ENCODE measurements around the gene PRUNE2.

PRUNE2 gene

GRCh38 chr9:76603931-76604570 lies 301.9 kb downstream of the PRUNE2 start:
- Histone ChIP-seq H3K4me1 (no peaks in the 10 kb centered on the region), H3K4me3 (no peak overlapping the region), H3K27me3 (no peaks in the 10 kb centered on the region), H3K36me3 (no peaks in the 10 kb centered on the region), H3K27ac (no peak overlapping the region), H3K9me3 (no peaks in the 10 kb centered on the region)
- intact Hi-C loops (cut with DNase I; ENCODE audit: low total_unique reads) = no loop called here
- DNase-seq = no peak
- no peak for TF ChIP-seq CTCF (IDR thresholded peaks at IDR 0.05)

- H3K4me1 ChIP-seq = no peaks in the 10 kb centered on the region
- DNase-seq = no peak
- H3K9me3 ChIP-seq = no peaks in the 10 kb centered on the region
- H3K36me3 ChIP-seq = no peaks in the 10 kb centered on the region
- no peaks in the 10 kb centered on the region for H3K27me3 ChIP-seq
- intact Hi-C loops (cut with DNase I; ENCODE audit: low total_unique reads) = no loop called here
- H3K4me3 ChIP-seq = no peak overlapping the region
- no peak for TF ChIP-seq CTCF (IDR thresholded peaks at IDR 0.05)
- no peak overlapping the region for H3K27ac ChIP-seq
Measured at GRCh38 chr9:76603448-76603895, 302.4 kb downstream of the PRUNE2 start.

GRCh38 chr9:76602199-76602598 lies 303.7 kb downstream of the PRUNE2 start:
- Histone ChIP-seq H3K27ac (no peak overlapping the region), H3K4me1 (no peaks in the 10 kb centered on the region), H3K9me3 (no peaks in the 10 kb centered on the region), H3K36me3 (no peaks in the 10 kb centered on the region), H3K4me3 (no peak overlapping the region), H3K27me3 (no peaks in the 10 kb centered on the region)
- DNase-seq = no peak
- no peak for TF ChIP-seq CTCF (IDR thresholded peaks at IDR 0.05)
- intact Hi-C loops (cut with DNase I; ENCODE audit: low total_unique reads) = no loop called here

GRCh38 chr9:76600007-76600615 lies 305.8 kb downstream of the PRUNE2 start:
- intact Hi-C loops (cut with DNase I; ENCODE audit: low total_unique reads) = no loop called here
- H3K36me3 ChIP-seq = no peaks in the 10 kb centered on the region
- H3K27ac ChIP-seq = no peak overlapping the region
- no peak for TF ChIP-seq CTCF (IDR thresholded peaks at IDR 0.05)
- DNase-seq = no peak
- no peak overlapping the region for H3K4me3 ChIP-seq
- no peaks in the 10 kb centered on the region for H3K9me3 ChIP-seq
- H3K27me3 ChIP-seq = peaks cover 0 to 10% of the 10 kb centered on the region in 2 donors
- H3K4me1 ChIP-seq = no peaks in the 10 kb centered on the region

GRCh38 chr9:76598981-76599380 lies 306.9 kb downstream of the PRUNE2 start:
- intact Hi-C loops (cut with DNase I; ENCODE audit: low total_unique reads) = no loop called here

More at GRCh38 chr9:76598981-76599380, 306.9 kb downstream of the PRUNE2 start:
- no peak overlapping the region for H3K27ac ChIP-seq
- DNase-seq = no peak
- peaks cover 0 to 10% of the 10 kb centered on the region in 2 donors for H3K27me3 ChIP-seq
- H3K4me1 ChIP-seq = no peaks in the 10 kb centered on the region
- no peak overlapping the region for H3K4me3 ChIP-seq
- H3K9me3 ChIP-seq = no peaks in the 10 kb centered on the region
- no peak for TF ChIP-seq CTCF (IDR thresholded peaks at IDR 0.05)
- H3K36me3 ChIP-seq = no peaks in the 10 kb centered on the region
